Lung microvascular endothelial cell (primary cell): ENCODE measurements around the gene ARRB1. TPM values are rescaled to one million over a fixed set of nuclear protein-coding genes. Genes with fewer than 3 reads are reported as not detected.
"Not testable (repeated sequence)": the region's sequence is repeated elsewhere in the genome, so short reads cannot be mapped to it uniquely, and the experiment has no call there.

ENCODE experiments used
- DNase-seq, 2 donors: peaks; one replicate each; pipeline versions ENCODE4 v3.0.0 to v3.0.0-alpha.2; 2010; ENCODE audit warnings: low read depth in 2 of 2
- total RNA-seq: library from RNA; depleted of rRNA; stranded (reverse); fragments of >200 nt; gene quantifications from 2 replicates; pipeline ENCODE4 v1.2.1, GENCODE V29; 2014

Gene ARRB1
- total RNA-seq, result 153 and 191 TPM in 2 replicates

DNA sequence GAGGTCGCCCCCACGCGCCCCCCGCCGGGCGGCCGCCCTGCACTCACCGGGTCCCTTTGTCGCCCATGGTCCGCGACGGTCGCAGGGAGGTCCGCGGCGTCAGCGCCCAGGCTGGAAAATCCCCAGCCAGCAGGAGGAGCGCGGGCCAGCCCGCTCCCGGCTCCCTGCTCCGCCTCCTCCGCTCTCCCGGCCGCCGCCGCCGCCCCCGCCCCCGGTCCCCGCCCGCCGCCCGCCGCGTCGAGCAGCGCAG, at the start of gene ARRB1:
Gene ARRB1 (minus strand): TSS at position 121 of the 250 bp plus-strand sequence. CDS start 54 bp downstream, at position 67.
- DNase-seq, result no peak

DNA sequence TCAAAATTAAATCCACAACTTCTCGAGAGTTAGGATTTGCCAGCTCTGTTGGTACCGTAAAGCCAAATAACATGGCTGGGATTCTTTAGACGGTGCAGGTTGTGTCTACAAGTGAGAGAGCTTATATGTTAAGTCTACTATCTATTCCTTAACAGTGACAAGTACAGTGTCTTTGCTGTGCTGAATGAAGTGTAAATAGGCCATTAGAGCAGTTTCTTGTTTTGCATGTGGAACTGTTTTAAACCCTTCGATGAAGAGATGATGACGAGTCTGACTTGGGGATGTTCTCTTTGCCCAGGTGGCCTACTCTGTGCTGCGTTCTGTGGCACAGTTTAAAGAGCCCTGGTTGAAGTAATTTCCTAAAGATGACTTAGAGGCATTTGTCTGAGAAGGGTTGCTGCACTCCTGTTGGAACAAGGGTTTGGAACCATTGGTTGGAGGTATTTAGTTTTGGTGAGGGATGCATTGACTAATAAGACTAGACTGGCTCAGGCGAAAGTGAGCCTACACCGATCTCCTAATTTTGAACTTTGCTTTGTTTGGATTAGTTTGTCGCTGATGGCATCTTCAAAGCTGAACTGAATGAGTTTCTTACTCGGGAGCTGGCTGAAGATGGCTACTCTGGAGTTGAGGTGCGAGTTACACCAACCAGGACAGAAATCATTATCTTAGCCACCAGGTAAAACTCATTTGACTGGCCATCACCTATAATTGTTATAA, 48.8 kb upstream of the ARRB1 start:
- peak in 1 of 2 donors; percentile 25 for DNase-seq

DNA sequence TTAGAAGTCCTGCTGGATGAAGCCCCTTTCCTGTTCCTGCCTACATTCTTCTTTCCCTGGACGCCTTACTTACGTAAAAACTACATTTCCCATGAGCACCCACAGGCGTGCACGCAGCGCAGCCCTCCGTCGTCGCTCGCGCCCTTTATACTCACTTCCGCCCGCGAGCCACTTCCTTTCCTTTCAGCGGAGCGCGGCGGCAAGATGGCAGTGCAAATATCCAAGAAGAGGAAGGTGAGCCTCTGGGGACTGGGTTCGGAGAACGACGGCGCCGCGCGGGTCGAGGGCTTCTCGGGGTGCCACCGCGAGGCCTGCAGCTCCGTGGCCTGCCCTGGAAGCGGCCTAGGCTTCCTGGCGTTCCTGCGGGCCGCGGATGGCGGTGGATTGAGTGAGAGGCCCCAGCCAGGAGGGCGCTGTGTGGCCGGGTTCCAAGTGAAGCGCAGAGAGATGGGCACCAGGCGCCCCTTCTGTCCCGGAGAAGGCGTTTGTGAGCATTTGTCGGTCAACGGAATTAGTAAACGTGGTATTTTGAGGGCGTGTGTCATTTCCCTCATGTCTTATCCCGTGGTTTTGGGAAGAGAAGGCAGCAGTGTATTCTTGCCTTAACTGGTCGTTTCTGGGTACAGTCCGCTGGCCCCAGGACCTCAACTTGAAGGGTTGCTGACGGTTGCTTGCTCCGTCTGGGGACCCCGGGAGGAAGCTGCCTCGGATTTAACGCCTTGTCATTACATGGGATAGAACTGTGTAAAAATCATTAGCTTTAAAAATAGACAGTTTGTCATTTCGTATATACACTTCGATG, 48.1 kb upstream of the ARRB1 start, which contains the start of gene RPS3:
Gene RPS3 (plus strand): TSS at position 175 of the 802 bp plus-strand sequence. CDS start 30 bp downstream, at position 205.
- peak; percentile 94 to 95 for DNase-seq

DNA sequence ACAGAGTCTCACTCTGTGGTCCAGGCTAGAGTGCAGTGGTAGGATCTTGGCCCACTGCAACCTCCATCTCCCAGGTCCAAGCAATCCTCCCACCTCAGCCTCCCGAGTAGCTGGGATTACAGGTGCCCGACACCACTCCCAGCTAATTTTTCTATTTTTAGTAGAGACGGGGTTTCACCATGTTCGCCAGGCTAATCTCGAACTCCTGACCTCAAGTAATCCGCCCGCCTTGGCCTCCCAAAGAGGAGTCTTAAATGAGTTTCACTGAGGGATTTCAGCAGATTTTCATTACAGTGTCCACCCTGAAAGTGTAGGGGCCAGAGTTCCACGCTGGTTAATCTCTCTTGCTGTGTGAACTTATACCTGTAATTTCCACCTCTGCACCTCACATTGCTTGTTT, 47.4 kb upstream of the ARRB1 start:
- no peak for DNase-seq

DNA sequence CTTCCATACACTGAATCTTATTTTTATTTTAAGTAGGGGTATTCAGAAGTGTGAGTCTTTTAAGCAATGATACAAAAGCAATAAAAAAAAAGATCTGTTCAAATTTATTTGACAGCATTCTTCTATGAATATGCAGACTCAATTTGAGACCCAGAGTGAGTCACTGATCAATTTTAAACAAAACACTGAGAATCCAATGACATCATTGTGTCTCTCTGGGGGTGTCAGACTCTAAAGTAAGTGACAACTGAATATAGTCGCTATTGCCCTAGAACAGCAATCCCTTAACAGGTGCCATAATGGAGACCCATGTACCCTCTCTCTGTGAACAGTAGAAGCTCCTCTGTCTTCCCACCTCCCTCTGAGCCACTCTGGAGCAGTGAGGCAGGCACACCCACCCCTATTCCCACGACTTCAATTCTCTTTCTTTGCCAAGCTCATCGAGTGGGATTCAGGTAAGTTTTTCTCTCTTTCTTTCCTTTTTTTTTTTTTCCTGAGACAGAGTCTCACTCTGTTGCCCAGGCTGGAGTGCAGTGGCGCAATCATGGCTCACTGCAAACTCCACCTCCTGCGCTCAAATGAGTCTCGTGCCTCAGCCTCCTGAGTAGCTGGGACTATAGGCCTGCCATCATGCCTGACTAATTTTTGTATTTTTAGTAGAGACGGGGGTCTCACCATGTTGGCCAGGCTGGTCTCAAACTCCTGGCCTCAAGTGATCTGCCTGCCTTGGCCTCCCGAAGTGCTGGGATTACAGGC, 42.8 kb upstream of the ARRB1 start:
- DNase-seq, result no peak

DNA sequence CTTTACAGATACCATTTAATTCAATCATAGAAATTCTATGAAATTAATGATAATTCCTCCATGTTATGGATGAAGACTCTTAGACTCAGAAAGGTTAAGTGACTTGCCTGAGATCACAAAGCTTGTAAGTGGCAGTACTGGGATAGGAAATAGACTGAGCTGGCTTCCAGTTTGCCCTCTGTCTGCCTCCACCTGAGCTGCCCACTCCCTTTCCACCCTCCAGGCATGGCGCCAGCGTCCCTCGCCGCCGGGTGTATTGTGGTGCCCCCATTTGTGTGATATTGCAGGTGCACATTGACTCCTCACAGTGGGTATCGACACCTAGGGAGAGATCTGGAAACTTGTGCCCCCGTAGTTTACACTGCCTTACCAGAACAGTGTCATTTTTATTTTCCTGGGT, 38.5 kb upstream of the ARRB1 start:
- no peak for DNase-seq

DNA sequence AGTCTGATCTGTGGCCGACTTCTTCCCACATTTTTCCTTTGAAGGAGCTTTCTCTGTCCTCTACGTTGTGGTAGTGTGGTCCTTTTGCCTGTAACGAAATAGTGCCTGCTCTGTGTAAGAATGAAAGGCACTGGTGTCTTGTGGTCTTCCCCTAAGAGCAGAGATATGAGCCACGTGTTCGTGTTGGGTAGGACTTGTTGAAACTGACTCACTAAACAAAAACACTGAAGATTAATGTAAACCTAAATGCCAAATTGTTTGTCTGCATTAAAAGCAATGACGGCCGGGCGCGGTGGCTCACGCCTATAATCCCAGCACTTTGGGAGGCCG, 37.8 kb upstream of the ARRB1 start:
- DNase-seq, result no peak

DNA sequence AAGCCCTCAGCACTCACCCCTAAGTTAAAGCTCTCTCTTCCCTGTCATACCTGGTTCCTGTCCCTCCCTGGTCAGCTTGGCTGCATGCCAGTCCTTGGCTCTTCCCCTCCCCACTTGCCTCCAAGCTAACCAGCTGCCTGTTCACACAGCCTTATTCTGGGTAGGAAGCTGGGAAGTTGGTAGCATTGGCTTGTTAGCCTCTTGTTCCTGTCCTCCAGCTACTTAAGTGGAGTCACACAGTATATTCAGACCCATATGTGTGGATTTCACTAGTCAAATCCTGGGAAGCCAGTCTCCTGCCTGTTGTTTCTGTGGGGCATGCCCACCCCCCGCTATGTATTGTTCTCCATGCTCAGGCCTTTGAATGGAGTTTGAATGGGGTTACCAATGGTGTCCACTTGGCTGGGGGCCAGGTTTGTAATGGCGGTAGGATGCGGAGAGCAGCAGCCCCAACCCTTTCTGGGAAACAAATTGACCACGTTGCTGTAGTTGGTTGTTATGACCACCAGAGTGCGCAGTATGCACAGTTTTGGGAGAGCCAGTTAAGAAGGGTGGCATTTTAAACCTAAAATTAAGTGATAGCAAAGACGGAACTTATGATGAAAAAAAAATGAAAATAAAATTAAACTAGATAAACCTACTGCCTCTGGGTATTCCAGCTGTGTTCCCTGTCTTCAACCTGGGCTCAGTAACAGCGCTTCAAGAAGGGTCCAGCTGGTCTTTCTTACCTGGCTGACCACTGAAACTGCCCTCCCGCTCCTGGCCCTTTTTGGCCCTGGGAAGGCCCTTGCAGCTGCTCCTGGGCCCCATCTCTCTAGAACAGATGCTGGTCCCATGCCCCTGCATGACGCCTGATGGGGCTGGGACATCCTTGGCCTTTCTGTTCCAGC, 37.2 kb upstream of the ARRB1 start:
- DNase-seq, result peak; percentile 84 to 94

DNA sequence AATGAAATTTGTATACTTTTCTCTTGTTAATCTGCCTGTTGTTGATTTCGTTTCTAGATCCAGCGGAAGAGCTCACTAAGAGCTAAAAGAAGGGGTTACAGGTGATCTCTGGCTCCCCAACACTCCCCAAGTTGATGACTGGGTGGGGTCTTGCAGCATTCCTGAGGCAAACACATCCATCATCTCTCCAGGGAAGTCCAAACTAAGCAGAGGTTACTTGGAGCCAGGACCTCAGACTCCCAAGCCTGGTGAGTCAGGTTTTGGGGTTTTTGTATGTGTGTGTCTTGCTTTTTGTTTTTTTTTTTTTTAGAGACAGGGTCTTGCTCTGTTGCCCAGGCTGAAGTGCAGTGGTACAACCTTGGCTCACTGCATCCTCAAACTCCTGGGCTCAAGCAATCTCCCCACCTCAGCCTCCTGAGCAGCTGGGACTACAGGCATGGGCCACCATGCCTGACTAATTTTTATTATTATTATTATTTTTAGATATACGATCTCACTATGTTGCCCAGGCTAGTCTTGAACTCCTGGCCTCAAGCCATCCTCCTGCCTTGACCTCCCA, 36.4 kb upstream of the ARRB1 start:
- no peak for DNase-seq

DNA sequence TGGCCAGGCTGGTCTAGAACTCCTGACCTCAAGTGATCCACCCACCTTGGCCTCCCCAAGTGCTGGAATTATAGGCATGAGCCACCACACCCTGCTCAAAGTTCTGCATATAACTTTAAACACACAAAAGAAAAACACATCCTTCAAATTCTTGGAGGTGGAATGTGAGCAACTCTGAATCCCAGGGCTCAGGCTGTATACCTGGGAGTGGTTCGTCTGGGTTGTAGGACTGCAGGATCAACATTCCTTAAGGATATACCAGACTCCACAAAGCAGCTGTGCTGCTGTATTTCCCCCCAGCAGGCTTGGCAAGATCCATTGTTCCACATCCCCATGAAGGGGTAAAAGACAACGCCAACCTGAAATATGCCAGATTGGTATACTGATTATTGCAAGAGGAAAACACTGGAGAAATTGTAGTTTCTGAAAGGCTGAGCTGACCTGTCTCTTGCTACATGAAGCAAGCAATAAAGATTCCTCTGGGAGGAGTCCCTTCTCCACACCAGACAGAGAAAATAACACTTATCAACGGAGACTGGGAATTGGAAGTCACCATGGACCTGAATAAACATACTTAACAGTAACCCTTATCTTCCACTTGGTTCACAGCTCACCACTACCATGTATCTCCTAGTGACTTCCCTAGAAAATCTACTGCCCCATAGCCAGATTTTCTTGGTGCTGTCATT, 35.6 kb upstream of the ARRB1 start:
- DNase-seq, result no peak

DNA sequence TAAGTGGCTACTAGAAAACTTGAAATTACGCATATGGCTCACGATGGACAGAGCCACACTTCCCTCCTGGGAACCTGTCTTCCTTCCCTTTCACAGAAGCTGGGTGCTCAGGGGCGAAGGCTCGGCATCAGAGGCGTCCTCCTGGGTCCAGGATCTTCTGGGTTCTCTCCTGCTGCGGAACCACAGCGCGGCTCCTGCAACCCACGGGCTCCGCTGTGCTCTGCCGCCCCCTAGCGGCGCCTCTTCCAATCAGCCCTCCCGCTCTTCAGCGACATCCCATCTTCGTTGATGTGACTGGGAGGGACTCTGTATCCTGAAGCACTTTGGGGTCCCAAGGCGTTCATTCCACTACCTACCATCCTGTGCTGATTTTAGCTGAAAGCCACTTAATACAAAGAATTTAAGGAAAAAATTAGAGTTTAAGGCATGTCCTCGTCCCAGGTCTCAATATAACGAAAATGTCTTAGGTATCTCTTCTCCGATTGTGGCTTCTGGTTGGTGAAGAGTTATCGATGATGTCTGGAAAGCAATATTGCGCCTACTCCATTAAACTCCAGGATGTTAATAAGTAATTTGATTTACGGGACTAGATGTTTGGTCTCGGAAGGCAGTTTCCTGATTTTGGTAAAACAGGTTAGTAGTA, 33.1 kb upstream of the ARRB1 start:
- peak; percentile 72 to 84 for DNase-seq

DNA sequence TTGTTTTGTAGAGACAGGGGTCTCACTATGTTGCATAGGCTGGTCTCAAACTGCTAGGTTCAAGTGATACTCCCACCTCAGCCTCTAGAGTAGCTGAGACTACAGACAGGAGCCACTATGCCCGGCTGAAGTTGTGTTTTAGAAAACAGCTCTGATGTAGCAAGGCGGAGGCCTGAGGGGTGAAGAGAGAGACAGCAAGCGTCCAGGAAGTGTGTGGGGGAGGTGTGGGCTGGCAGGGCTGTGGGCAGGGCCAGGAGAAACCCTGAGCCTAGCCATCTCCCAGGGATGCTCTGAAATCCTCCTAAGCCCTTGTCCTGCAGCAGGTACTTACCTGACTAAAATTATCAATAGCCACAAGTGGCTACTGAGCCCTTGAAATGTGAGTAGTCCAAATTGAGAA, 31.8 kb upstream of the ARRB1 start:
- DNase-seq, result no peak

DNA sequence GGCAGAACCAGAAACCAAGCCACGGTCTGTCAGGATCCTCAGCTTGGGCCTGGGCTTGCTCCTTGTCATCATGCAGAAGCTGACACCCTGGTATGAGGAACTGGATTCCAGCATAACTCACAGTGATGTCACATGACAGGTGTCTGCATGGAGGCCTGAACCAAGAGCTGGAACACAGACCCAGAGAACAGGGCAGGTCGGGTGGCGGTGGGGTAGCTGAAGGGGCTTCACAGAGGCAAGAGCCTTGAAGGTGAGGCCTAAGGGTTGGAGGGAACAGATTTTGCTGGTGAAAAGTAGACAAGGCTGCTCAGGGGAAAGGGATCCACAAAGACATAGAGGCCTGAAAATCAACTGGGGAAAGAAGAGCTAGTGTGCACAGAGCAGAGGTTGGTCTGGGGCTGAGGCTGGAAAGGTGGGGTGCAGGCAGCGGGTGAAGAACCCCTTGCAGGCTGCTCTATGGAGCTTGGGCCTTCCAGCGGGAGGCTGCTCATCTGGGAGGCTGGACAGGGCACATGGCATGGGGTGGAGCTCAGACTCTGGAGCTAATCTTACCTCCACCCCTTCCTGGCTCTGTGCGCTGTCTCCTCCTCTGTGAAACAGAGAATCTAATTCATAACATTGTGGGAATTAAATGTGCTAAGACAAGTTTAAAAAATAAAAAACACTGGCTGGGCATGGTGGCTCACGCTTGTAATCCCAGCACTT, 29.4 kb upstream of the ARRB1 start:
- DNase-seq, result no peak

DNA sequence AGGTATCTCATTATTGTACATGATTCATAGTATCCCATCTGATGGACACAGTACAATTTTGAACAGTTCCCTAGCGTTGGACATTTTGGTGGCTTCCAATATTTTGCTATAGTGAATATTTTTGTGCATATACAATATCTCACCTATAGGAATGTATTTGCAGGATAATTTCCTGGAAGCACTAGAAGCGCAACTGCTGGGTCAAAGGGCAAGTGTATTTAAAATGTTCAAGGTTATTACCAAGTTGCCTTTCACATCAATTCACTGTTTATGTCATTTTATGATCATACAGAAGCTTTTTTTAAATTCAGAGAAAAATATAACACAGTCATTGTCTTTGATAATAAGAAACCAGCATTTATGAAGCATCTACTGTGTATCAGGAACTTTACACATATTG, 28.8 kb upstream of the ARRB1 start:
- DNase-seq, result no peak

DNA sequence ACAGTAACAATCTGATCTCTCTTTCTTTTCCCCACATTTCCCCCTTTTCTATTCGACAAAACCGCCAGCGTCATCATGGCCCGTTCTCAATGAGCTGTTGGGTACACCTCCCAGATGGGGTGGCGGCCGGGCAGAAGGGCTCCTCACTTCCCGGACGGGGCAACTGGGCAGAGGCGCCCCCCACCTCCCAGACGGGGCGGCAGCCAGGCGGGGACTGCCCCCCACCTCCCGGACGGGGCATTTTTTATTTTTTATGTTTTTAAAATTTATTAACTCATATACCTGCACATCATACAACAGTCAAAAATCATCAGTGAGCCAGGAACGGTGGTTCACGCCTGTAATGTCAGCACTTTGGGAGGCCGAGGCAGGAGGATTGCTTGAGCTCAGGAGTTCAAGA, 27.3 kb upstream of the ARRB1 start:
- DNase-seq, result not testable (repeated sequence)

DNA sequence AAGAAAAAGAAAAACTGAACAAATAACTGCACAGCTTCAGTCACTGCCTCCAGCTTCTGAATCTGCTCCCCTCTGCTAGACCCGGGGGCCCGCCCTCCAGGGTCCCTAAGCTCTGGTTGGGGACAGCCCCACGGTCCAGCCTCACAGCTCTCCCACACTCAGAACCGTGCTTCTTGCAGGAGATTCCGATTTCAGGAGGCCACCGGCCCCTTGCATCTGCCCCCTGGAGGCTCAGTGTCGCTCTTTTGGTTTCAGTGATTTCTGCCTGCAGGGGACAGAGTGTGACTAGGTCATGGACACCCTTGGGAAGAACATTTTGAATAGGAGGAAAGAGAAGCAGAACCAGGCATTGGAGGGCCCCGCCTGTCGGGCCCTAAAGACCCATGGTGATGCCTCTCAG, 24.7 kb upstream of the ARRB1 start:
- no peak for DNase-seq

DNA sequence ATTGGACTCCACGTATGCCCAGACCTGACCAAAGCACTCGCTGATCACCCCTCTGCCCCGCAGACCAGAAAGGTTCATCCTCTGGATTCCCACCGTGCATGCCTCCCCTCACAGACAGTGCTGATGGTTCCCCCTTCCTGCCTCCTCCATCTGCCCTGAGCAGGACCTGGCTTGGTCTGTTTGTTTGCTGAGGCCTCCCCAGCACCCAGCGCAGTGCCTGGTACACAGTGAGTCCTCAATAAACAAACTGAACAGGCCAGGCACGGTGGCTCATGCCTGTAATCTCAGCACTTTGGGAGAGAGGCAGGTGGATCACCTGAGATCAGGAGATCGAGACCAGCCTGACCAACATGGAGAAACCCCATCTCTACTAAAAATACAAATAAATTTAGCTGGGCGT, 24.2 kb upstream of the ARRB1 start:
- DNase-seq, result no peak

DNA sequence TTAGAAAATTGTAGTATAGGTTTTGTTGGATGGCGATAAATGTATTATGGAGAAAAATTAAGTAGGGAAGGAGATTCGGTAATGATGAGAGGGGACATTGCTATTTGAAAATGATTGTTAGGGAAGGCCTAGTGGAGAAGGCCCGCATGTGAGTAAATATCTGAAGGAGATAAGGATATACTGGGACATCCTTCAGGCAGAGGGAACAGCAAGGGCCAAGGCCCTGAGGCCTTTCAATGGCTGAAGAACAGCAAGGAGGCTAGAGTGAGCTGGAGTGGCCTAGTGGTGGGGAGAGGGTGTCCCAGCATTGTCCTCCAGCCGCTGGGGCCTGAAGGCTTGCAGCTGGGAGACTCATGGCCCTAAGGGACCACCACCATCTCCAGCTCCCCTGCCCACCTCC, 23.2 kb upstream of the ARRB1 start:
- no peak for DNase-seq

DNA sequence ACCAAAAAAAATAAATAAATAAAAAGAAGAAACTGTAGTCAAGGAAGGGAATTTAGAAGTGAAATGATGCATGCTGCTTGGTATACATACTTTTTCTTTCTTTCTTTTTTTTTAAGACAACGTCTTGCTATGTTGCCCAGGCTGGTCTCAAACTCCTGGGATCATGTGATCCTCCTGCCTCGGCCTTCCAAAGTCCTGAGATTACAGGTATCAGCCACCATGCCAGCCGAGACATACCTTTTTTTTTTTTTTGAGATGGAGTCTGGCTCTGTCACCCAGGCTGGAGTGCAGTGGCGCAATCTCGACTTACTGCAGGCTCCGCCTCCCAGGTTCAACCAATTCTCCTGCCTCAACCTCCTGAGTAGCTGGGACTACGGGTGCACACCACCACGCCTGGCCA, 21.7 kb upstream of the ARRB1 start:
- DNase-seq, result no peak
